Vagina (tissue), 2 donors: ENCODE results near the gene IL1RAPL1.

Experiments
- CTCF ChIP-seq, 3 experiments: fragments of 450-650 bp in 2 of 3; fragments of 200-600 bp in 1 of 3; sonication (generic) in 1 of 3; IDR thresholded peaks; one replicate each; pipeline ENCODE4 v1.5.1; 2017 to 2019; ENCODE audit warnings: antibody characterized with exemption in 3 of 3, mild to moderate bottlenecking in 2 of 3, moderate library complexity in 2 of 3
- POLR2A ChIP-seq, 2 donors: fragments of 450-650 bp; IDR thresholded peaks; one replicate each; pipeline ENCODE4 v1.6.1; 2017; ENCODE audit warnings: antibody characterized with exemption in 2 of 2, mild to moderate bottlenecking in 2 of 2, moderate library complexity in 2 of 2
- POLR2AphosphoS5 ChIP-seq, 2 donors: sonication (generic); formaldehyde crosslinking; IDR thresholded peaks; one replicate each; pipeline ENCODE4 v1.9.0; 2017; ENCODE audit warnings: antibody characterized with exemption in 2 of 2, mild to moderate bottlenecking in 2 of 2, low read depth in 1 of 2; ENCODE audit not compliant: insufficient read depth in 1 of 2

GRCh38 chrX:29941287-29941686 lies 1354.0 kb downstream of the IL1RAPL1 start:
- no peak for TF ChIP-seq CTCF (IDR thresholded peaks at IDR 0.05)
- no peak for TF ChIP-seq POLR2A (IDR thresholded peaks at IDR 0.05)
- no peak for TF ChIP-seq POLR2AphosphoS5 (IDR thresholded peaks at IDR 0.05; ENCODE audit: insufficient read depth in 1 of 2, low read depth in 1 of 2)
